Left lung (tissue), 10 donors: Measurements from ENCODE around the gene TRABD. TPM values are rescaled to one million over a fixed set of nuclear protein-coding genes. Genes with fewer than 3 reads are reported as not detected.

Source experiments
- ATAC-seq: fragments of 200-7000 bp; cut with Tn5 transposase; one replicate; pipeline ENCODE4 v1.9.1; 2020; ENCODE audit warnings: moderate library complexity
- DNase-seq, 4 donors: peaks; one replicate each; pipeline ENCODE4 v3.0.0-alpha.2; 2013 to 2020
- H3K27ac ChIP-seq, 2 donors: fragments of 200-600 bp; sonication (generic) in 1 of 2; one replicate each; pipeline versions ENCODE4 v1.5.0 to v1.8.0; 2020 to 2021
- H3K27me3 ChIP-seq, 2 donors: fragments of 200-600 bp; sonication (generic) in 1 of 2; one replicate each; pipeline versions ENCODE4 v1.5.0 to v1.8.0; 2020 to 2021
- H3K36me3 ChIP-seq, 2 donors: fragments of 200-600 bp; sonication (generic) in 1 of 2; one replicate each; pipeline versions ENCODE4 v1.5.0 to v1.8.0; 2020 to 2021
- H3K4me1 ChIP-seq, 2 donors: fragments of 200-600 bp; one replicate each; pipeline ENCODE4 v1.8.0; 2021
- H3K4me3 ChIP-seq, 2 donors: fragments of 200-600 bp; sonication (generic) in 1 of 2; one replicate each; pipeline versions ENCODE4 v1.5.0 to v1.8.0; 2020 to 2021; ENCODE audit warnings: mild to moderate bottlenecking in 1 of 2
- H3K9me3 ChIP-seq, 2 donors: fragments of 200-600 bp; sonication (generic) in 1 of 2; one replicate each; pipeline versions ENCODE4 v1.5.0 to v1.8.0; 2020 to 2021
- CTCF ChIP-seq, 2 donors: fragments of 200-600 bp; sonication (generic) in 1 of 2; IDR thresholded peaks; one replicate each; pipeline versions ENCODE4 v1.5.0 to v1.8.0; 2021; ENCODE audit warnings: antibody characterized with exemption in 2 of 2
- intact Hi-C, 2 donors: fragments of 100-400 bp; cut with DNase I; formaldehyde crosslinking; loops; one replicate each; pipeline versions ENCODE4 v1.11.2 to v1.14.2; 2022
- polyA plus RNA-seq, 6 donors: library from polyadenylated mRNA; unstranded; fragments of 120-200 nt; gene quantifications; one replicate each; pipeline ENCODE4 v1.2.1, GENCODE V29; 2013; ENCODE audit not compliant: insufficient read length in 6 of 6
- total RNA-seq, 2 donors: library from RNA; stranded (reverse); fragmentation: NEBNext Ultra II Directional; extraction: Animal tissue kit (Norgen Biotek cat#: 25700); gene quantifications; one replicate each; pipeline ENCODE4 v1.2.1, GENCODE V29; 2021
- donor health status: DM: no; HTN: yes; CAD: no.
- donor health status: DM: no; HTN: no; CAD: no.

TRABD gene
- total and polyA plus RNA-seq, 8 donors, result 16.0 to 54.2 (median 24.4) TPM

GRCh38 chr22:50169181-50169759, 16.4 kb upstream of the TRABD start:
- no peak for TF ChIP-seq CTCF (IDR thresholded peaks at IDR 0.05)
- no peak for ATAC-seq
- peaks cover 0 to 21% of the 10 kb centered on the region in 2 donors for H3K4me1 ChIP-seq
- intact Hi-C loops, result no loop called here
- H3K27me3 ChIP-seq, result peaks cover 18 to 47% of the 10 kb centered on the region in 2 donors
- no peak overlapping the region for H3K27ac ChIP-seq
- H3K4me3 ChIP-seq, result peak overlapping the region in 1 of 2 donors; percentile 45
- DNase-seq, result peak in 1 of 4 donors; percentile 78
- no peaks in the 10 kb centered on the region for H3K9me3 ChIP-seq
- H3K36me3 ChIP-seq, result no peaks in the 10 kb centered on the region

GRCh38 chr22:50169774-50170341, 15.9 kb upstream of the TRABD start:
- ATAC-seq, result peak; percentile 47
- no peaks in the 10 kb centered on the region for H3K9me3 ChIP-seq
- peaks cover 0 to 21% of the 10 kb centered on the region in 2 donors for H3K4me1 ChIP-seq
- H3K27ac ChIP-seq, result no peak overlapping the region
- intact Hi-C loops, result no loop called here
- no peak for TF ChIP-seq CTCF (IDR thresholded peaks at IDR 0.05)
- peak in 2 of 4 donors; percentile 47 to 88 for DNase-seq
- peaks cover 18 to 49% of the 10 kb centered on the region in 2 donors for H3K27me3 ChIP-seq
- H3K4me3 ChIP-seq, result peak overlapping the region; percentile 21 to 45
- H3K36me3 ChIP-seq, result no peaks in the 10 kb centered on the region

- H3K4me3 ChIP-seq, result peak within 1 kb of the TSS; percentile 21 to 45
- H3K27ac ChIP-seq, result no peak within 1 kb of the TSS
- peaks cover 18 to 49% of the 10 kb centered on the region in 2 donors for H3K27me3 ChIP-seq
- H3K4me1 ChIP-seq, result peaks cover 0 to 21% of the 10 kb centered on the region in 2 donors
- TF ChIP-seq CTCF (IDR thresholded peaks at IDR 0.05), result no peak
- no peaks in the 10 kb centered on the region for H3K36me3 ChIP-seq
- DNase-seq (peak in 2 of 4 donors; percentile 34 to 85), ATAC-seq (no peak)
- intact Hi-C loops, result no loop called here
- no peaks in the 10 kb centered on the region for H3K9me3 ChIP-seq
Measured at GRCh38 chr22:50170453-50171318, 15.0 kb upstream of the TRABD start, which contains the start of gene PANX2. TSS of gene PANX2 (plus strand) at chr22:50170731. CDS start at chr22:50170731, 0 bp downstream.

GRCh38 chr22:50171319-50171964, 14.3 kb upstream of the TRABD start:
- Histone ChIP-seq H3K4me3 (peak overlapping the region in 1 of 2 donors; percentile 32), H3K36me3 (no peaks in the 10 kb centered on the region), H3K27me3 (peaks cover 18 to 49% of the 10 kb centered on the region in 2 donors), H3K9me3 (no peaks in the 10 kb centered on the region), H3K4me1 (peaks cover 0 to 21% of the 10 kb centered on the region in 2 donors), H3K27ac (no peak overlapping the region)
- peak in 2 of 4 donors; percentile 33 to 69 for DNase-seq
- ATAC-seq, result no peak
- TF ChIP-seq CTCF (IDR thresholded peaks at IDR 0.05), result no peak
- intact Hi-C loops, result no loop called here
